A172 (cell line): ENCODE results near the gene ABR. TPM values are rescaled to one million over a fixed set of nuclear protein-coding genes. Genes with fewer than 3 reads are reported as not detected.
"Not testable (repeated sequence)": the region's sequence is repeated elsewhere in the genome, so short reads cannot be mapped to it uniquely, and the experiment has no call there.

Source experiments
- DNase-seq: peaks from one replicate; pipeline ENCODE4 v3.0.0-alpha.2; 2015; ENCODE audit warnings: low spot score
- total RNA-seq: library from RNA; depleted of rRNA; stranded (reverse); fragments of >200 nt; shearing (Covaris generic); gene quantifications from 2 replicates; pipeline ENCODE4 v1.2.3, GENCODE V29; 2014

ABR gene
- total RNA-seq, 1 experiment from 2014 or later = 66.9 TPM

DNA sequence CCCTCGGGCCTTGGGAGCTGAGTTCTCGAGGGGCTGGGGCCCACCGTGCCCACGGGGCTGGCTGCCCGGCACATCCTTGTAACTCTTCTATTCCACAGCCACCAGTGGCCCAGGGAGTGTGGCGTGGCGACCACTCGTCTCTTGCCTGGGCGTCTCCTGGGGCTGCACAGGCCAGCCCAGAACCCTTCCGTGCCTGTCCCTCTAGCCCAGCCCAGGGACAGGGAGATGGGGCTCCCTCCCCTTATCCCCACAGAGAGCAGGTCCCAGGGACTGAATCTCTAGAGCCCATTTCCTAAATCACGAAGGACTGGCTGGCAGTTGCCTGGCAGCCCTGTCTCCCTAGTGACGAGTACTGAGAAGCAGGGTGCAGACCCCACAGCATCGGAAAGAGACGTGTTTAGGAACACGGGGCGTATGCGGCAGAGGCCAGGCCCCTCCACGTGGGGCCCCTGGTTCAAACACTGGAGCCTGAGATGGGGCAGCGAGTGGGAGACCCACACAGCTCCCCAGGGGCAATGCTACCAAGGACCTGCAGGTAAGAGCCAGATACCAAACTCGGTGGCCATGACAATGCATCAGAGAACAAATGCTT lies 131.8 kb downstream of the ABR start:
- DNase-seq = no peak

- DNase-seq = no peak
These were observed 132.5 kb downstream of the ABR start for GRCh38 chr17:1047177-1047878.

DNA sequence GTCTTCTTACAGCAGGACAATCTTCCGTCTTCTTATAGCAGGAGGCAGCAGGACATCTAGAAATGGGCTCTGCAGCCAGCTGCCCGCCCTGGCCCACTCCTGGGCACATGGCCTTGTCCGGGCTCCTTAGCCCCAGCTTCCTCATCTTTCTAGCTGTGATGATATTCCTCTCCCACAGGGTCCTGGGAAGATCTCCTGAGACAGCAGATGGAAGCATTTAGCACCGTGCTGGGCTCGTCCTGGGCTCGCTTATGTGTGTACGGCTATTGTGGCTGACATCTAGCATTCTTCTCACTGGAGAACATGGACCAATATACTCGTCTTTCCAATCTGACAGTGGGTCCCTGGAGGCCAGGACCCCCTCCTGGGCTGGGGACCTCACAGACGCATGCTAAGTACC lies 134.3 kb downstream of the ABR start:
- DNase-seq = no peak

DNA sequence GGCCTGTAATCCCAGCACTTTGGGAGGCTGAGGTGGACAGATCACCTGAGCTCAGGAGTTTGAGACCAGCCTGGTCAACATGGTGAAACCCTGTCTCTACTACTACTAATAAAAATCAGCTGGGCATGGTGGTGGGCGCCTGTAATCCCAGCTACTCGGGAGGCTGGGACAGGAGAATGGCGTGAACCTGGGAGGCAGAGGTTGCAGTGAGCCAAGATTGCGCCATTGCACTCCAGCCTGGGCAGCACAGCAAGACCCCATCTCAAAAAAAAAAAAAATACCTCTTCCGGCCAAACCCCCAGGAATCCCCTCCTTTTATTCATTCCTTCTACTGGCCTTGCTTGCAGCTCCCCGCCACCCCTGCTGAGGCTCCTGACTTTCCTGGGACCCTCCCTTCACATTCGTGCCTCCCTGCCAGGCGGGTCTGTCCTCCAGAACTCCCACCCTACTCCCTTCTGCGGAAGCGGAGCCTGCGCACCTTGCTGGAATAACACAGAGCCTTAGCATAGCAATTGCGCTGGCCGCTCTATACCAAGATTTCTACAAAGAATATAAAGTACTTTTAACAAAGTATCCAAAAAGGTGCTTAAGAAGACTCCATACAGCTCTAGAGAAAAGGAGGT lies 135.3 kb downstream of the ABR start:
- DNase-seq = not testable (repeated sequence)

GRCh38 chr17:1043601-1044251 lies 136.1 kb downstream of the ABR start:
- no peak for DNase-seq

- DNase-seq = no peak
These were observed 137.3 kb downstream of the ABR start for GRCh38 chr17:1042486-1042885.

GRCh38 chr17:1041746-1042145 lies 138.0 kb downstream of the ABR start:
- DNase-seq = no peak

DNA sequence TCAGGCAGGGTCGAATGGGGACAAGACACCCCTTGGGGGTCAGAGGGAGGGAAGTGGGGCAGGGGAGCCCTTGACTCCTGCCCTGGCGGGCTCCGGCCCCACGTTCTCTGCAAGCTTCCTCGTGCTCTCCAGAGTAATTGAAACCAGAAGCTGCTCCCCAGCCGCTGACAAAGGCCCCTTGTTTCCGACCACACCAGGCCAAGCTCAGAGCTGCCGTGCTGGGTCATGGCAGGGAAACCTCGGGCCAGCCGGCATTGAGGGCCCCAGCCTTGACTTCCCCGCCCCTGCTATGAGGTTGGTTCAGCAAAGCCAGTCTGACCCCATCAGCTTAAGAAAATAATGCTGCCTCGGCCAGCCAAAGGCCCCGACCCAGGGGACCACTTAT lies 139.6 kb downstream of the ABR start:
- DNase-seq = no peak

DNA sequence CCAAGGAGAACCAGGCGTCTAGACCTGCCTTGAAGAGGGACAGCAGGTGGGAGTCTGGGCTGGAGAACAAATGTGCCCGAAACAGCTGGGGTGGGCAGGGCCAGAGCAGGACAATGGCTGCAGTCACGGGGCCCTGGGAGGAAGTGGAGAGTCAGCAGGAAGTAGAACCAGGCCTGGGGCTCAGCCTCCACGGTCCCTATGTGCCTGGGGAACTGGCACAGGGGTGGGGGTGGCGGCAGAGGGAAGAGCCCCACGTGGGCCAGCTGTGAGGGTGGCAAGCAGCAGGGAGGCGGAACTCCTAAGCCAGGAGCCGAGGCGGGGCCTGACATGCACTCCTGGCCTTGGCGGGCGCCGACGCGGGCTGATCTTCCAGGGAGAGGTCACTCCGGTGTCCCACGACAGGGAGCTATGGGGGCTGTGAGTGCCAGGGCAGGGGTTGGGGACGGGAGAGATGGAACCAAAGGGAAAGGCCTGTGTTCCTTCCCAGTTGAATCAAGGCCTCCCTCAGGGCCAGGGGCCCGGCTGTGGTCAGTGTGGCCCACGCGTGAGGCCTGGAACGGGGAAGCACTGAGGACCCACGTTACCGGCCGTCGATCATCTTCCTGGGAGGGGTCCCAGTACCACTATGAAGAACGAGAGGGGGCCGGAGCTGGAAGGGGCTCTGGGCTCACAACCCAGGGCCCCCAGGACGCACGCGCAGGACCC lies 140.1 kb downstream of the ABR start:
- DNase-seq = no peak

DNA sequence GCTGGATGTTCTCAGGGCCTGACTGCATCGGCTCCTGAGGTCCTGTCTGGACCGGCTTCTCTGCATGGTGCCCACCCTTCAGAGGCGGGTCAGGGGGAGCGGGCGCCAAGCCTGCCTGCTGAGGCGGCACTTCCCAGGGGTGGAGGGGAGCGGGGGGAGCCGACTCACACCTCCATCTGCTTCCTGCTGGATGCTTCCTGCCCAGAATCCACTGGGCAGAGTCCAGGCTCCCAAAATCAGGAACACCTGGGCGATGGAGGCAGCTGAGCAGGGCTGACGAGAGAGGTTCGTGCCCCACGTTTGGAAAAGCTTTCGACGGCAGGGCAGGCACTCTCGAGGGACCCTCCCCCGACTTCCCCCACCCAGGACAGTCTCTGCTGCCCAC lies 140.7 kb downstream of the ABR start:
- no peak for DNase-seq

- DNase-seq = no peak
These were observed 141.2 kb downstream of the ABR start for GRCh38 chr17:1038459-1039122.

DNA sequence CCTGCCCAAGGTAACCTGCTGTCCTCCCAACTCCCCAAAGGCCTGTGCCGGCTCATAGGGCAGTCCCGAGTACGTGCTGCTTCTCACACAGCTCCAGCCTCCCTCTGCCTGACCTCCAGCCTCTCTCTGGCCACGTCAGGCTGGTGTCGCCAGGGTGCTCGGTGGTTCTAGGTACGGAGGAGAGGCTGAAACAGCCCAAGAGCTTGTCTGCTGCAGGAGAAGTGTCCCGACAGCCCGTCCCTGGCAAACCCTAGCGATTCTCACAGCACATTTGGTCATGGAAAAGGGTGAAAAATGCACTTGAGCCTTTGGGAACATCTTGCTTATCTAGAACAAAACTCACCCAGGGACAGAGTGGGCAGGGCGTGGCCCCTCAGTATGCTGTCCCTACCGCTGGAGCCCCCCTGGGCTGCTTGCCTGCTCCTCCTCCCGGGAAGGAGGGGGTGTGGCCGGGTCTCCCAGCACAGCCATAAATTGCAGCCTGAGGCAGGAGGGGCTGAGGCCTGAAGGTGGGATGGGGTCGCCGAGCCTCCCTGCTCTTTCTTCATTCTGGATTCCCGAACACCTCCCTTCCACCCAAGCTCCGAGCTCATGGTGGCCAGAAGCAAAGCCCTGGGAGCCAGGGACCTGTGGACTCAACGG lies 142.4 kb downstream of the ABR start:
- DNase-seq = no peak

GRCh38 chr17:1036845-1037237 lies 142.9 kb downstream of the ABR start:
- DNase-seq = no peak

DNA sequence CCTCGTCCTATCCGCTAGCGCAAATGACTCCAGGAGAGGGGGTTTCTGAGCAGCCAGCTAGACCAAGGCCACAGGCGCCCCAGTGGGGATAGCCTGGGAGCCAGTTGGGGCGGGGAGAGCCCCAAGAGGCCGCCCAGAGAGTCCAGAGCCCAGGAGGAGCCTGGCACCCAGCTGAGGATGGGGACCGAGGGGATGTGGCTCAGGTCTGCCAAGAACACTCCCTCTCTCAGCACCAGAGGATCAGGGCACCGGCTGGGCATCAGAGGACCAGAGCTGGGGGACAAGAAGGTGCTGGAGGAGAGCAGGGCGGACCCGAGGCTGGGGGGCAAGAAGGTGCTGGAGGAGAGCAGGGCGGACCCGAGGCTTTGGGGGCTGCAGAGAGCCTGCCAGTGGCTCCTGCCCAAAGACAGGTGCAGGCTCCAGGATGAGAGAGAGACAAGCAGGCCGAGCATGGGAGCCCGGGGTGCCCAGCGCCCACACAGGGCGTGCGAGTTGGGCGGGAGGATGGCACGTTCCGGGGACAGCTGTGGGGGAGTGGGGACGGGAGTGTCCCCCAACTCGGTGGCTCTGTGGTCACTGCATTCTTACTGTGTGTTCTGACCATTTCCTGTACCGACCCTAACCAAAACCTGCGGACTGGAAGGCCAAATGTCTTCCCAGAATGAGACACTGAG lies 143.5 kb downstream of the ABR start:
- no peak for DNase-seq

GRCh38 chr17:1035546-1036170 lies 144.1 kb downstream of the ABR start:
- no peak for DNase-seq

- no peak for DNase-seq
These were observed 145.1 kb downstream of the ABR start for GRCh38 chr17:1034652-1035210.

- DNase-seq = no peak
These were observed 146.3 kb downstream of the ABR start for GRCh38 chr17:1033503-1033902.

DNA sequence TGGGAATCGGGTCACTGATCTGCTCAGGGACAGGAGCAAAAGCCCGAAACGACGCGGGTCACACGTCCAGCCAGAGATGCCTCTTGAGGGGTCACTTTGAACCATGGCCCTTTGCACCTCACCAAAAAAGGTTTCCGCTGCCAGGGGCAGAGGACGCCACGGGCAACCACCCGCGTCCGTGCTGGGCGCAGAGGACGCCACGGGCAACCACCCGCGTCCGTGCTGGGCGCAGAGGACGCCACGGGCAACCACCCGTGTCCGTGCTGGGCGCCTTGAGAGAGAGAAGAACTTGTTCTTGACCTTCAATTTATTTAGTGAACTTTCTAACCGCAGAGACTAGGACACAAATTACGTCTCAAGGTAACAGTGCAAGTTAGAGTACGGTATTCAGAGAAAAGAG lies 147.4 kb downstream of the ABR start:
- DNase-seq = no peak

- no peak for DNase-seq
These were observed 148.1 kb downstream of the ABR start for GRCh38 chr17:1031711-1032110.
